Mesenteric fat pad (tissue), 1 donor: ENCODE results near the gene ARID4B. TPM values are rescaled to one million over a fixed set of nuclear protein-coding genes. Genes with fewer than 3 reads are reported as not detected.
"Not testable (repeated sequence)": the region's sequence is repeated elsewhere in the genome, so short reads cannot be mapped to it uniquely, and the experiment has no call there.

Source experiments
- DNase-seq: peaks from one replicate; pipeline ENCODE4 v3.0.0-alpha.2; 2020; ENCODE audit warnings: low spot score
- total RNA-seq: library from RNA; stranded (reverse); fragmentation: NEBNext Ultra II Directional; extraction: Animal tissue kit (Norgen Biotek cat#: 25700); gene quantifications from one replicate; pipeline ENCODE4 v1.2.1, GENCODE V29; 2021
- donor health status: DM: yes; HTN: yes; CAD: no.

The ARID4B gene
- total RNA-seq, 1 donor from 2014 or later = 25.2 TPM

DNA sequence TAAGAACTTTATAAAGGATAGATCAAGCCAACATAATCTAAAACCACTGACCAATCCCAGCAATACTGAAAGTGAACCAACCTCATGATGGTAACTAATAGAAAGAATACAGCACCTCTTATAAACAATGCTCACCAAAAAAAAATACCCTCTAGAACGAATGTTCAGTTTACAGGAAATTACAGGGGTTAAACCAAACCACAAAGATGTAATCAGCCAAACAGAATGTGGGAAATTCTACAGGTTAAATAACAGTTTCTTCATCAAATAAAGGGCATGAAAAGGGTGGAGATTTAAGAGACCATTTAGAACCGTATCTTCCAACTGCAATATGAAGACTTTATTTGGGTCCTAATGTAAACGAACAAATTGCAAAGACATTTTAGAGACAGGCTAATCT is 30.4 kb downstream of the ARID4B start:
- no peak for DNase-seq

GRCh38 chr1:235296729-235297128 is 31.2 kb downstream of the ARID4B start:
- DNase-seq = no peak

DNA sequence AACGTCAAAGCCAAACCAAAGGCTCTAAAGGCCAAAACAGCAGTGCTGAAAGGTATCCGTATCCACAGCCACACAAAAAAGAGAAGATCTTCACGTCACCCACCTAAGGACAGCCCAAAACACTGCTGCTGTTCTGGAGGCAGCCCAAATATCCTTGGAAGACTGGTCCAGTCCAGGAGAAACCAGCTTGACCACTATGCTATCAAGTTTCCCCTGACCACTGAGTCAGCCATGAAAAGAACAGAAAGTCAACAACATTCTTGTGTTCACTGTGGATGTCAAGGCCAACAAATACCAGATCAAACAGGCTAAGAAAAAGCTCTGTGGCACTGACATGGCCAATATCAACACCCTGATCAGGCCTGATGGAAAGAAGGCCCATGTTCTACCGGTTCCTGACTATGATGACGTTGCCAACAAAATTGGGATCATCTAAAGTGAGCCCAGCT is 32.1 kb downstream of the ARID4B start:
- no peak for DNase-seq

GRCh38 chr1:235293322-235293942 is 34.5 kb downstream of the ARID4B start:
- DNase-seq = no peak

DNA sequence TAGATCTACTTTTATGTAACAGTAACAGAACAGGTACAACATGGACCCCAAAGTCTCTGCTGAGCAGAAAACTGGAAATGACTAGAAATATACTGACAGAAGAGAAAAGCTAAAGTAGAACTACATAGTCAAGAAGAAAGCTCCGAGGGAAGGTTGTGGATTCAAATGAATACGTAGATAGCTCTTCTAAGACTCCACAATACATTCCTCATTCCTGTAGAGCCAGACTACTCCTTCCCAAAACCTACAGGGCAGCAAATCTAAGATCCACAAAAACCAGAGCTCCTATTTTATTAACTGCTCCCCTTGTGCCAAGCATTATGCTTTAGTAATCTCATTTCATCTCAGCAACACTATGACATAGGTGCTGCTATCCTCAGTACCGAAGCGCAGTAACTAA is 35.2 kb downstream of the ARID4B start:
- no peak for DNase-seq

- DNase-seq = no peak
These were observed 36.3 kb downstream of the ARID4B start for GRCh38 chr1:235291599-235292091.

DNA sequence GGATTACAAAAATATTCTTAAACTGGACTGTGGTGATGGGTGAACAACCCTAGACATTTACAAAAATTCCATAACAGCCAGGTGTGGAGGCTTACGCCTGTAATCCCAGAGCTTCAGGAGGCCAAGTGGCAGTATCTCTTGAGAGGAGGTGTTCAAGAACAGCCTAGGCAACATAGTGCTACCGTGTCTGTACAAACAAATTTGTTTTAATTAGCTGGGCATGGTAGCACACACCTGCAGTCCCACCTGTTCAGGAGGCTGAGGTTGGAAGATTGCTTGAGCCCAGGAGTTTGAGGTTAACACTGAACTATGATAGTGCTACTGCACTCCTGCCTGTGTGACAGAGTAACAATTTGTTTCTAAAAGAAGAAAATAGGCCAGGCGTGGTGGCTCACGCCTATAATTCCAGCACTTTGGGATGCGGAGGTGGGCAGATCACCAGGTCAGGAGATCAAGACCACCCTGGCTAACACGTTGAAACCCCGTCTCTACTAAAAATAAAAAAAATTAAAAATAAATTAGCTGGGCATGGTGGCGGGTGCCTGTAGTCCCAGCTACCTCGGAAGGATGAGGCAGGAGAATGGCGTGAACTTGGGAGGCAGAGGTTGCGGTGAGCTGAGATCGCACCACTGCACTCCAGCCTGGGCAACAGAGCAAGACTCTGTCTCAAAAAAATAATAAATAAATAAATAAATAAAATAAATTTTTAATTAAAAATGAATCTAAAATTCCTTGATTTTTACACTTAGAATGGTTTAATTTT is 37.1 kb downstream of the ARID4B start:
- DNase-seq = no peak

GRCh38 chr1:235289859-235290739 is 37.9 kb downstream of the ARID4B start:
- DNase-seq = no peak

DNA sequence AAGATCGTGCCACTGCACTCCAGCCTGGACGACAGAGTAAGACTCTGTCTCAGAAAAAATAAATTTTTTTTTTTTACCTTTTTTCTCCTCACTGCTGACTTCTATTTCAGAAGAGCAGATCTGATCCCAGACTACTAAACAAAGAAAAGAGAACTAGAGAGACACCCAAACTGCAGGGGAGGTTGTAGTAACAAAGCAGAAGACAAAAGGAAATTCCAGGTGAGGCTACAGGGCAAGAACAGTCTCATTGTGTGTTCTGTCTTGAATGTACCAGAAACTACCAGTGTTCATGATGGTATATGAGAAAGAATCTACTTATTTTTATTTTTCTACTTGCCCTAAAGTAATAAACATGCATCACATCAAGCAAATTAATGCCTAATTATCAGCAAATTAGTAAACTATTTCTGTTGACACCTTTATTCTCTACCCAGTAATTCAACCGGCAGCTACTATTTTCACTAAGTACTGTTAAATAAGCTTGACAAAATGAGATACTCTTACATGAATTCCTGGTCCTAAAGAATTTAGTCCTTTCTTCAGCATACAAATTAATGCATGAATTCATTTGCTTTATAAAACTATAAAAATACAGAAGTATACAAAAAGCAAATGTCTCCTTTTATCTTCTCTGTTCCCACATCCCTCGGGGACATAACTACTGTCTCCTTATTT is 40.6 kb downstream of the ARID4B start:
- DNase-seq = no peak

DNA sequence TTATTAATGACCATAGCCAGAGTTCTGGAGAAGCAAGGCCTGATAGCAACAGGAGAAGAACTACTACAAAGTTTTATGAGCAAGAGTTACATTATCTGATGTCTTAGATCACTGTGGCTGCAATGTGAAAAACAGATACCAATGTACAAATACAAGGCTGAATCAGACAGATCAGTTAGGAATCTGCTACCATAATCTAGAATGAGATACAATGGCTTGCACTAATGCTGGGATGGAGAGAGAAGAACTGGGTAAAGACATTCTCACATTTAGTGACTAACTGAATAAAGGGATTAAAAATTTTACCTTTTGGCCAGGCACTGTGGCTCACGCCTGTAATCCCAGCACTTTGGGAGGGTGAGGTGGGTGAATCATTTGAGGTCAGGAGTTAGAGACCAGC is 41.3 kb downstream of the ARID4B start:
- DNase-seq = no peak

GRCh38 chr1:235284231-235284769 is 43.7 kb downstream of the ARID4B start:
- no peak for DNase-seq

GRCh38 chr1:235283636-235284035 is 44.3 kb downstream of the ARID4B start:
- not testable (repeated sequence) for DNase-seq

- no peak for DNase-seq
These were observed 47.5 kb downstream of the ARID4B start for GRCh38 chr1:235280467-235280866.

DNA sequence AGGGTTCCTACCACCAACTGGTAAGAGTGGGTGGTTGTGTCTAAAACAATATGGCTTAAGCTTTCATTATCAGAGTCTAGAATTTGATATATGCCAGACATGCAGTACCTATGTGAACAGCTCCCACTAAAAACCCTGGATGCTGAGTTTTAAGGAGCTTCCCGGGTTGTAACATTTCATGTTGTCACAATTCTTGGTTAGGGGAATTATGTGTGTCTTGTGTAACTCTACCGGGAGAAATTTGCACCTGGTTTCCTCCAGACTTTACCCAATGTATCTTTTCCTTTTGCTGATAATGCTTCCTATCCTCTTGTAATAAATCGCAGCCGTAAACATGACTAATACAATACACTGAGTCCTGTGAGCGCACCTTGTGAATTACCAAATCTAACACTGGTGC is 48.3 kb downstream of the ARID4B start:
- no peak for DNase-seq

DNA sequence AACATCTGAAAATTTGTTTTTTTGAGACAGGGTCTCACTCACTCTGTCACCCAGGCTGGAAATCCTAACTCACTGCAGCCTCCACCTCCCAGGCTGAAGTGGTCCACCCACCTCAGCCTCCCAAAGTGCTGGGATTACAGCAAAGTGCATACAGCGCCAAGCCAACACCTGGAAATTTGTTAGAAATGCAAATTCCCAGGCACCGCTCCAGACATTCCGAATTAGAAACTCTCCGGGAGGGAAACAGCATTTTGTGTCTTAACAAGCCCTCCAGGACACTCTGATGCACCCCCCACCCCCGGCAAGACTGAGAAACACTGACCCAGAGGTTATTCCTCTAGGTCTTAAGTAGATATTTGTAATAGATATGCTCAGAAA is 49.1 kb downstream of the ARID4B start:
- no peak for DNase-seq

- DNase-seq = no peak
These were observed 49.6 kb downstream of the ARID4B start for GRCh38 chr1:235278233-235278914.

DNA sequence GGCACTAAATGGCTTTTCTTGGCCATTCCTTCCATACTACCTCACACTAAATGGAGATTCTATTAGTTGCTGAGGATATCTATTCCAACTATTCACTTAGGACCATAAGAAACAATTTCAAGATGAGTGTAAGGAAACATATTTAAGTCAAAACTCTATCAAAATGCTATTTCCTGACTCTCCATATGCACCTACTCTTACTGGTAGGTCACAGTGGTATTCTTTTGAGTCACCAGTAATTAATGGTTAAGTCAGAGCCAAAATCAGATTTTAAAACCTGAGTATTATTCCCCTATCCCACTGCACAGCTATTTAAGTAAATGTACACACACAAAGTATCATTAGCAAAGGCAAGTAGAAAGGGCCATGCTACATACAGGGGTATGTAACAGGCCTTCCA is 50.3 kb downstream of the ARID4B start:
- DNase-seq = no peak

GRCh38 chr1:235275836-235276235 is 52.1 kb downstream of the ARID4B start:
- DNase-seq = no peak

DNA sequence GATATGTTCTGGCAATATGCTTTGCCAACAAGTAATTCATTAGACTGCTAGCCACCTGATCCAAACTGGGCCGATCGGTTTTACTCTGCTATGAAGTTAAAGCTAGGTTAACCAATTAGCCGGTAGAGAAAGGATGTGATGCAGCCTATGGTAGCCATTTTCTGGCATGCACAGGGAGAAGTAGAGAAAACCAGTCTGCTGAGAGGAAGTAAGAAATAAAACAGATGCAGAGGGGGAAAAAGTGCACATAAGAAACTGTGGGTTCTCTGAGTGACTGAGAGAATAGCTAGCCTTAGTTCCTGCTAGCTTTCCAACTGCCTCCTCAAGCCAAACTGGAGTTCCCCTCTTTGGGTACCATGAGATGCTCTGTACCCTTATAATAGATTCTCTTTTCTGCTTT is 52.8 kb downstream of the ARID4B start:
- DNase-seq = no peak

DNA sequence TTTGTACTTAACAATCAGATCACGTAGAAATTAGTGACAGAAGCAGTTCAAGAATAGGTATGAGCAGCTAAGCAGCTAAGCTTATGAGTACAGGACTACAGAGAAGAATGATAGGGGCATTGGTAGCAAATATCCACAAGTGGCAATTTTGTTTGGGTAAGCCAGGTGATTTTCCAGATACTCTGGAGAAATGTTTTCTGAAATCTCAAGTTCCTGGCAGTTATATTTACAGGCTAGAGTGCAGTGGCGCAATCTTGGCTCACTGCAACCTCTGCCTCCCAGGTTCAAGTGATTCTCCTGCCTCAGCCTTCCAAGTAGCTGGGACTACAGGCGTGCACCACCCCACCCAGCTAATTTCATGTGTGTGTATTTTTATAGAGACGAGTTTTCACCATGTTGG is 55.1 kb downstream of the ARID4B start:
- no peak for DNase-seq
